Liver (tissue), 3 donors: Measurements from ENCODE around the gene TRIM14.

Source experiments
- CTCF ChIP-seq: fragments of 150-350 bp; IDR thresholded peaks from 2 replicates; pipeline ENCODE4 v1.5.1; 2017; ENCODE audit warnings: improper control_type of control experiment, low read depth, low read length; ENCODE audit not compliant: missing input control
- GABPA ChIP-seq, 2 donors: IDR thresholded peaks in 1 of 2; conservative IDR thresholded peaks in 1 of 2; 2 replicates each; pipeline ENCODE4 v1.6.1; 2016; ENCODE audit warnings: antibody characterized with exemption in 2 of 2, mild to moderate bottlenecking in 1 of 2, moderate library complexity in 1 of 2
- HNF4G ChIP-seq: IDR thresholded peaks from 2 replicates; pipeline ENCODE4 v1.6.1; 2016; ENCODE audit warnings: antibody characterized with exemption
- JUND ChIP-seq, 2 donors: IDR thresholded peaks; 2 replicates each; pipeline ENCODE4 v1.6.1; 2016; ENCODE audit warnings: antibody characterized with exemption in 2 of 2
- MAX ChIP-seq: IDR thresholded peaks from 2 replicates; pipeline ENCODE4 v1.6.1; 2016; ENCODE audit warnings: antibody characterized with exemption
- REST ChIP-seq: IDR thresholded peaks from 2 replicates; pipeline ENCODE4 v1.6.1; 2016; ENCODE audit warnings: antibody characterized with exemption, mild to moderate bottlenecking
- SP1 ChIP-seq: IDR thresholded peaks from 2 replicates; pipeline ENCODE4 v1.6.1; 2018; ENCODE audit warnings: antibody characterized with exemption, mild to moderate bottlenecking
- TAF1 ChIP-seq: conservative IDR thresholded peaks from 2 replicates; pipeline ENCODE4 v1.6.1; 2016; ENCODE audit warnings: antibody characterized with exemption, mild to moderate bottlenecking
- YY1 ChIP-seq: IDR thresholded peaks from 2 replicates; pipeline ENCODE4 v1.6.1; 2016; ENCODE audit warnings: antibody characterized with exemption, mild to moderate bottlenecking
- donor health status: healthy.
- donor health status: healthy.

- TF ChIP-seq SP1 = no peak
- no peak for TF ChIP-seq CTCF
- TF ChIP-seq TAF1 = no peak
- TF ChIP-seq GABPA (IDR thresholded peaks at IDR 0.05 in 1 of 2, conservative IDR thresholded peaks at IDR 0.05 in 1 of 2) = no peak
- no peak for TF ChIP-seq YY1
- TF ChIP-seq MAX = no peak
- no peak for TF ChIP-seq HNF4G
- TF ChIP-seq JUND (IDR thresholded peaks at IDR 0.05) = no peak
- TF ChIP-seq REST = no peak
Measured at GRCh38 chr9:98085944-98086343, 33.1 kb downstream of the TRIM14 start.
